ENCODE measurements around the gene EID3. TPM values are rescaled to one million over a fixed set of nuclear protein-coding genes. Genes with fewer than 3 reads are reported as not detected.

Gene EID3
- polyA plus RNA-seq, 1 donor from 2014 or later, result 0.37 TPM

DNA sequence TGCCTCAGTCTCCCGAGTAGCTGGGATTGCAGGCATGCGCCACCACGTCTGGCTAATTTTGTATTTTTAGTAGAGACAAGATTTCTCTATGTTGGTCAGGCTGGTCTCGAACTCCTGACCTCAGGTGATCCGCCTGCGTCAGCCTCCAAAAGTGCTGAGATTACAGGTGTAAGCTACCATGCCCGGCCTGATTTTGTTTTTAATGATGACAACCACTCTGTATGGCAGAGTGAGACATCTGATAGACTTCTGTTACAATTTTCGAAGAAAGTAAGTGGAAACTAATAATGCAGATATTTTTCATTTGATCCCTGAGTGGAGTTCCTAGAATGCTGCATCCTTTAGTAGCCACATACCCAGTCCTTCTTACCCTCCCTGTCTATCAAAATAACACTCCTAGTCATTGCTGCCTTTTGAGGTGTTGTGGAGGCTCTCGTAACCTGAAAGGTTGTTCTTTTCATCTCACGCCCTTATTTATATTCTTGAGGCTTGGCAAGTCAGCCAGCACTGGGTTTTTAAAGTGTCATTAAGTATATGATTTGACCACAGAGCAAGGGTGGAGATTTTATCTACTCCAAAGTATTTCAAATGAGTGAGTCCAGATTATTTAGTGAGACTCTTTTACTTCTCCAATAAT lies 5.9 kb upstream of the EID3 start:
- Histone ChIP-seq H3K4me3 (ENCODE audit: low read length) (no peak overlapping the region), H3K9ac (ENCODE audit: low read length) (no peak overlapping the region), H3K79me2 (replicated peaks; ENCODE audit: insufficient read depth, low read length) (peaks cover 27% of the 10 kb centered on the region), H3F3A (ENCODE audit: insufficient read depth, low read length, poor library complexity, severe bottlenecking) (no peaks in the 10 kb centered on the region), H3K4me2 (ENCODE audit: low read length) (no peak overlapping the region), H4K20me1 (ENCODE audit: insufficient read depth) (no peaks in the 10 kb centered on the region), H3K9me2 (ENCODE audit: insufficient read depth, low read length) (no peaks in the 10 kb centered on the region), H3K27me3 (ENCODE audit: insufficient read depth, low read depth, low read length) (no peaks in the 10 kb centered on the region), H3K36me3 (ENCODE audit: insufficient read depth, low read length) (peaks cover 9% of the 10 kb centered on the region), H3K27ac (ENCODE audit: low read length) (no peak overlapping the region), H2AFZ (ENCODE audit: low read depth, low read length) (no peak overlapping the region), H3K9me3 (ENCODE audit: low read length) (no peaks in the 10 kb centered on the region)
- TF ChIP-seq MXI1 (conservative IDR thresholded peaks at IDR 0.05; ENCODE audit: poor library complexity, severe bottlenecking) (no peak), POLR2AphosphoS5 (IDR thresholded peaks at IDR 0.05) (no peak), TAF1 (IDR thresholded peaks at IDR 0.05; ENCODE audit: low read depth) (no peak), RAD21 (conservative IDR thresholded peaks at IDR 0.05) (no peak), EP300 (conservative IDR thresholded peaks at IDR 0.05; ENCODE audit: poor library complexity, severe bottlenecking) (no peak), EZH2 (IDR thresholded peaks at IDR 0.05; ENCODE audit: borderline replicate concordance, insufficient read depth, low read length, poor library complexity, severe bottlenecking) (no peak), SMC3 (conservative IDR thresholded peaks at IDR 0.05; ENCODE audit: poor library complexity) (no peak)
- TF ChIP-seq, protein P1, sequence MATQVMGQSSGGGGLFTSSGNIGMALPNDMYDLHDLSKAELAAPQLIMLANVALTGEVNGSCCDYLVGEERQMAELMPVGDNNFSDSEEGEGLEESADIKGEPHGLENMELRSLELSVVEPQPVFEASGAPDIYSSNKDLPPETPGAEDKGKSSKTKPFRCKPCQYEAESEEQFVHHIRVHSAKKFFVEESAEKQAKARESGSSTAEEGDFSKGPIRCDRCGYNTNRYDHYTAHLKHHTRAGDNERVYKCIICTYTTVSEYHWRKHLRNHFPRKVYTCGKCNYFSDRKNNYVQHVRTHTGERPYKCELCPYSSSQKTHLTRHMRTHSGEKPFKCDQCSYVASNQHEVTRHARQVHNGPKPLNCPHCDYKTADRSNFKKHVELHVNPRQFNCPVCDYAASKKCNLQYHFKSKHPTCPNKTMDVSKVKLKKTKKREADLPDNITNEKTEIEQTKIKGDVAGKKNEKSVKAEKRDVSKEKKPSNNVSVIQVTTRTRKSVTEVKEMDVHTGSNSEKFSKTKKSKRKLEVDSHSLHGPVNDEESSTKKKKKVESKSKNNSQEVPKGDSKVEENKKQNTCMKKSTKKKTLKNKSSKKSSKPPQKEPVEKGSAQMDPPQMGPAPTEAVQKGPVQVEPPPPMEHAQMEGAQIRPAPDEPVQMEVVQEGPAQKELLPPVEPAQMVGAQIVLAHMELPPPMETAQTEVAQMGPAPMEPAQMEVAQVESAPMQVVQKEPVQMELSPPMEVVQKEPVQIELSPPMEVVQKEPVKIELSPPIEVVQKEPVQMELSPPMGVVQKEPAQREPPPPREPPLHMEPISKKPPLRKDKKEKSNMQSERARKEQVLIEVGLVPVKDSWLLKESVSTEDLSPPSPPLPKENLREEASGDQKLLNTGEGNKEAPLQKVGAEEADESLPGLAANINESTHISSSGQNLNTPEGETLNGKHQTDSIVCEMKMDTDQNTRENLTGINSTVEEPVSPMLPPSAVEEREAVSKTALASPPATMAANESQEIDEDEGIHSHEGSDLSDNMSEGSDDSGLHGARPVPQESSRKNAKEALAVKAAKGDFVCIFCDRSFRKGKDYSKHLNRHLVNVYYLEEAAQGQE (IDR thresholded peaks at IDR 0.05; ENCODE audit: borderline replicate concordance), result no peak
- TF ChIP-seq, protein P2, sequence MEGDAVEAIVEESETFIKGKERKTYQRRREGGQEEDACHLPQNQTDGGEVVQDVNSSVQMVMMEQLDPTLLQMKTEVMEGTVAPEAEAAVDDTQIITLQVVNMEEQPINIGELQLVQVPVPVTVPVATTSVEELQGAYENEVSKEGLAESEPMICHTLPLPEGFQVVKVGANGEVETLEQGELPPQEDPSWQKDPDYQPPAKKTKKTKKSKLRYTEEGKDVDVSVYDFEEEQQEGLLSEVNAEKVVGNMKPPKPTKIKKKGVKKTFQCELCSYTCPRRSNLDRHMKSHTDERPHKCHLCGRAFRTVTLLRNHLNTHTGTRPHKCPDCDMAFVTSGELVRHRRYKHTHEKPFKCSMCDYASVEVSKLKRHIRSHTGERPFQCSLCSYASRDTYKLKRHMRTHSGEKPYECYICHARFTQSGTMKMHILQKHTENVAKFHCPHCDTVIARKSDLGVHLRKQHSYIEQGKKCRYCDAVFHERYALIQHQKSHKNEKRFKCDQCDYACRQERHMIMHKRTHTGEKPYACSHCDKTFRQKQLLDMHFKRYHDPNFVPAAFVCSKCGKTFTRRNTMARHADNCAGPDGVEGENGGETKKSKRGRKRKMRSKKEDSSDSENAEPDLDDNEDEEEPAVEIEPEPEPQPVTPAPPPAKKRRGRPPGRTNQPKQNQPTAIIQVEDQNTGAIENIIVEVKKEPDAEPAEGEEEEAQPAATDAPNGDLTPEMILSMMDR (IDR thresholded peaks at IDR 0.05; ENCODE audit: poor library complexity, severe bottlenecking), result no peak

DNA sequence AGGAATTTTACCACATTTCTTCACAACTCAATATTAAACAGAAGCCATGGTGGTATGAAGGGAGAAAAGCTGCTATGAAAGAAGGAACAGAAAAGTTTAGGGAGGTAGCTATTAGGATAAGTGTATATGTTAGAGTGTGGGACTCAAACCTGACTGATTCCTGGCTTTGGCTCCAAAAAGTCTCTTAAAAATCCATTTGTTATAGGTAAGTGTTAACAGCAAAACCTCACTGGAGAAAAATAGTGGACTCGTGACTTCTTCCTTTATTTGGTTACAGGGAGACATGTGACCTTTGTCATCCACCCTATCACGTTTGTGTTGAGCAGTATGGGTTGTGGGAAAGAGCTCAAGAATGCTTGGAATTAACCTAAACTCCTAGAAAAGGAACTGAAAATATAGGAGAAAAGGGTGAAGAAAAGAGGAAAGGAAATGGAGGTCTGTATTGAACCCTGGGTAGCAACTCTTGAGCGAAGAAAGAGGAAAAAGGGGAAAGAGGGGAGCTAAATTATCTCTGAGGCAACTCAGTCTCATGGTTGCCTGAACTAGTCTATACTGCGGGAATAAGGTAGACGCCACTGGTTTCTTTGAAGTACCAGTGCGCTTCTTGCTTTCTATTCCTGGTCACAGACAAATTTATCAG lies 3.6 kb upstream of the EID3 start:
- H3K27me3 ChIP-seq (ENCODE audit: insufficient read depth, low read depth, low read length), result no peaks in the 10 kb centered on the region
- H3K9me3 ChIP-seq (ENCODE audit: low read length), result no peaks in the 10 kb centered on the region
- no peaks in the 10 kb centered on the region for H3K9me2 ChIP-seq (ENCODE audit: insufficient read depth, low read length)
- no peaks in the 10 kb centered on the region for H4K20me1 ChIP-seq (ENCODE audit: insufficient read depth)
- peaks cover 9% of the 10 kb centered on the region for H3K36me3 ChIP-seq (ENCODE audit: insufficient read depth, low read length)
- H3K9ac ChIP-seq (ENCODE audit: low read length), result no peak overlapping the region
- H3K79me2 ChIP-seq (replicated peaks; ENCODE audit: insufficient read depth, low read length), result peaks cover 27% of the 10 kb centered on the region
- no peaks in the 10 kb centered on the region for H3F3A ChIP-seq (ENCODE audit: insufficient read depth, low read length, poor library complexity, severe bottlenecking)
- no peak overlapping the region for H2AFZ ChIP-seq (ENCODE audit: low read depth, low read length)
- no peak overlapping the region for H3K4me3 ChIP-seq (ENCODE audit: low read length)
- no peak overlapping the region for H3K4me2 ChIP-seq (ENCODE audit: low read length)
- TF ChIP-seq MXI1 (conservative IDR thresholded peaks at IDR 0.05; ENCODE audit: poor library complexity, severe bottlenecking), result no peak
- TF ChIP-seq, protein P1 (IDR thresholded peaks at IDR 0.05; ENCODE audit: borderline replicate concordance), result no peak
- TF ChIP-seq, protein P2 (IDR thresholded peaks at IDR 0.05; ENCODE audit: poor library complexity, severe bottlenecking), result no peak
- no peak for TF ChIP-seq EP300 (conservative IDR thresholded peaks at IDR 0.05; ENCODE audit: poor library complexity, severe bottlenecking)
- no peak for TF ChIP-seq EZH2 (IDR thresholded peaks at IDR 0.05; ENCODE audit: borderline replicate concordance, insufficient read depth, low read length, poor library complexity, severe bottlenecking)
- no peak for TF ChIP-seq TAF1 (IDR thresholded peaks at IDR 0.05; ENCODE audit: low read depth)
- no peak for TF ChIP-seq POLR2AphosphoS5 (IDR thresholded peaks at IDR 0.05)
- TF ChIP-seq SMC3 (conservative IDR thresholded peaks at IDR 0.05; ENCODE audit: poor library complexity), result no peak
- TF ChIP-seq RAD21 (conservative IDR thresholded peaks at IDR 0.05), result no peak
- H3K27ac ChIP-seq (ENCODE audit: low read length), result no peak overlapping the region

Data from neural cell (in vitro differentiated cells).